Activated T-helper 17 cell treated with anti-CD3 and anti-CD28 coated beads, Interleukin-2, amount 50 U/mL, for 72 hours (primary cell): ENCODE results near the gene NAALADL2. TPM values are rescaled to one million over a fixed set of nuclear protein-coding genes. Genes with fewer than 3 reads are reported as not detected.
"Not testable (repeated sequence)": the region's sequence is repeated elsewhere in the genome, so short reads cannot be mapped to it uniquely, and the experiment has no call there.

Experiments used
- ATAC-seq: fragments of 150-1000 bp; cut with Tn5 transposase; replicated peaks from 2 replicates; pipeline ENCODE4 v1.10.0; 2021; ENCODE audit warnings: mild to moderate bottlenecking, moderate library complexity
- H3K27ac Mint-ChIP-seq: one replicate; pipeline ENCODE4 v1.8.0; 2022; ENCODE audit warnings: mixed read lengths
- H3K27me3 Mint-ChIP-seq: one replicate; pipeline ENCODE4 v1.8.0; 2022; ENCODE audit warnings: mixed read lengths
- H3K36me3 Mint-ChIP-seq: one replicate; pipeline ENCODE4 v1.8.0; 2022; ENCODE audit warnings: low read depth, mild to moderate bottlenecking, mixed read lengths
- H3K4me1 Mint-ChIP-seq: one replicate; pipeline ENCODE4 v1.8.0; 2022; ENCODE audit warnings: mixed read lengths
- H3K4me3 Mint-ChIP-seq: one replicate; pipeline ENCODE4 v1.8.0; 2022; ENCODE audit warnings: mild to moderate bottlenecking, mixed read lengths
- H3K9me3 Mint-ChIP-seq: one replicate; pipeline ENCODE4 v1.8.0; 2022; ENCODE audit warnings: mixed read lengths
- total RNA-seq, 2 donors: library from RNA; stranded (reverse); gene quantifications; one replicate each; pipeline ENCODE4 v1.2.3, GENCODE V29; 2022

NAALADL2 gene
- total RNA-seq, 2 donors from 2014 or later: not detected

- Mint-ChIP-seq H3K36me3 (no peaks in the 10 kb centered on the region), H3K9me3 (peaks cover 3% of the 10 kb centered on the region), H3K4me3 (no peak overlapping the region), H3K4me1 (no peaks in the 10 kb centered on the region), H3K27me3 (no peaks in the 10 kb centered on the region), H3K27ac (no peak overlapping the region)
- no peak for ATAC-seq
These were observed 545.5 kb downstream of the NAALADL2 start for GRCh38 chr3:175404621-175405020.

GRCh38 chr3:175410251-175410650 is 551.1 kb downstream of the NAALADL2 start:
- H3K27ac Mint-ChIP-seq: no peak overlapping the region
- H3K36me3 Mint-ChIP-seq: no peaks in the 10 kb centered on the region
- no peak overlapping the region for H3K4me3 Mint-ChIP-seq
- H3K4me1 Mint-ChIP-seq: no peaks in the 10 kb centered on the region
- H3K27me3 Mint-ChIP-seq: no peaks in the 10 kb centered on the region
- H3K9me3 Mint-ChIP-seq: peaks cover 8% of the 10 kb centered on the region
- ATAC-seq: no peak

GRCh38 chr3:175411405-175411804 is 552.3 kb downstream of the NAALADL2 start:
- ATAC-seq: no peak
- Mint-ChIP-seq H3K27ac (no peak overlapping the region), H3K36me3 (no peaks in the 10 kb centered on the region), H3K4me1 (no peaks in the 10 kb centered on the region), H3K9me3 (peaks cover 8% of the 10 kb centered on the region), H3K27me3 (no peaks in the 10 kb centered on the region), H3K4me3 (no peak overlapping the region)

- H3K9me3 Mint-ChIP-seq: peaks cover 8% of the 10 kb centered on the region
- no peaks in the 10 kb centered on the region for H3K4me1 Mint-ChIP-seq
- H3K27ac Mint-ChIP-seq: no peak overlapping the region
- H3K36me3 Mint-ChIP-seq: no peaks in the 10 kb centered on the region
- no peaks in the 10 kb centered on the region for H3K27me3 Mint-ChIP-seq
- no peak for ATAC-seq
- H3K4me3 Mint-ChIP-seq: no peak overlapping the region
These were observed 552.8 kb downstream of the NAALADL2 start for GRCh38 chr3:175411946-175412345.

GRCh38 chr3:175413926-175414325 is 554.8 kb downstream of the NAALADL2 start:
- H3K27me3 Mint-ChIP-seq: no peaks in the 10 kb centered on the region

GRCh38 chr3:175416600-175416999 is 557.5 kb downstream of the NAALADL2 start:
- ATAC-seq: no peak
- Mint-ChIP-seq H3K27ac (no peak overlapping the region), H3K9me3 (no peaks in the 10 kb centered on the region), H3K4me3 (no peak overlapping the region), H3K27me3 (no peaks in the 10 kb centered on the region), H3K36me3 (no peaks in the 10 kb centered on the region), H3K4me1 (no peaks in the 10 kb centered on the region)

More at GRCh38 chr3:175413926-175414325, 554.8 kb downstream of the NAALADL2 start:
- no peak for ATAC-seq
- Mint-ChIP-seq H3K27ac (no peak overlapping the region), H3K9me3 (peaks cover 8% of the 10 kb centered on the region), H3K4me3 (no peak overlapping the region), H3K36me3 (no peaks in the 10 kb centered on the region), H3K4me1 (no peaks in the 10 kb centered on the region)

- Mint-ChIP-seq H3K27me3 (no peaks in the 10 kb centered on the region), H3K36me3 (no peaks in the 10 kb centered on the region), H3K27ac (no peak overlapping the region), H3K4me3 (no peak overlapping the region), H3K9me3 (no peaks in the 10 kb centered on the region), H3K4me1 (no peaks in the 10 kb centered on the region)
- no peak for ATAC-seq
These were observed 558.3 kb downstream of the NAALADL2 start for GRCh38 chr3:175417426-175417825.

- no peak for ATAC-seq
- no peak overlapping the region for H3K27ac Mint-ChIP-seq
- no peaks in the 10 kb centered on the region for H3K9me3 Mint-ChIP-seq
- H3K27me3 Mint-ChIP-seq: no peaks in the 10 kb centered on the region
- H3K36me3 Mint-ChIP-seq: no peaks in the 10 kb centered on the region
- no peaks in the 10 kb centered on the region for H3K4me1 Mint-ChIP-seq
- no peak overlapping the region for H3K4me3 Mint-ChIP-seq
These were observed 562.8 kb downstream of the NAALADL2 start for GRCh38 chr3:175421902-175422301.

GRCh38 chr3:175422744-175423143 is 563.6 kb downstream of the NAALADL2 start:
- Mint-ChIP-seq H3K4me3 (no peak overlapping the region), H3K36me3 (no peaks in the 10 kb centered on the region), H3K9me3 (no peaks in the 10 kb centered on the region), H3K4me1 (no peaks in the 10 kb centered on the region), H3K27me3 (no peaks in the 10 kb centered on the region), H3K27ac (no peak overlapping the region)
- ATAC-seq: no peak

GRCh38 chr3:175423848-175424247 is 564.7 kb downstream of the NAALADL2 start:
- H3K9me3 Mint-ChIP-seq, H3K27ac Mint-ChIP-seq, H3K27me3 Mint-ChIP-seq, H3K4me1 Mint-ChIP-seq, ATAC-seq, H3K4me3 Mint-ChIP-seq, H3K36me3 Mint-ChIP-seq: not testable (repeated sequence)

GRCh38 chr3:175426805-175427204 is 567.7 kb downstream of the NAALADL2 start:
- no peaks in the 10 kb centered on the region for H3K9me3 Mint-ChIP-seq
- no peak overlapping the region for H3K4me3 Mint-ChIP-seq
- no peaks in the 10 kb centered on the region for H3K27me3 Mint-ChIP-seq
- no peak overlapping the region for H3K27ac Mint-ChIP-seq
- no peak for ATAC-seq
- H3K36me3 Mint-ChIP-seq: no peaks in the 10 kb centered on the region
- no peaks in the 10 kb centered on the region for H3K4me1 Mint-ChIP-seq

GRCh38 chr3:175428466-175428865 is 569.3 kb downstream of the NAALADL2 start:
- Mint-ChIP-seq H3K9me3 (no peaks in the 10 kb centered on the region), H3K36me3 (no peaks in the 10 kb centered on the region), H3K27ac (no peak overlapping the region), H3K27me3 (no peaks in the 10 kb centered on the region), H3K4me1 (no peaks in the 10 kb centered on the region), H3K4me3 (no peak overlapping the region)
- ATAC-seq: no peak

GRCh38 chr3:175430983-175431773 is 572.0 kb downstream of the NAALADL2 start:
- Mint-ChIP-seq H3K27me3 (no peaks in the 10 kb centered on the region), H3K4me3 (no peak overlapping the region), H3K36me3 (no peaks in the 10 kb centered on the region), H3K9me3 (no peaks in the 10 kb centered on the region), H3K4me1 (no peaks in the 10 kb centered on the region), H3K27ac (no peak overlapping the region)
- ATAC-seq: no peak

GRCh38 chr3:175432376-175433025 is 573.4 kb downstream of the NAALADL2 start:
- no peak for ATAC-seq
- Mint-ChIP-seq H3K4me1 (no peaks in the 10 kb centered on the region), H3K36me3 (no peaks in the 10 kb centered on the region), H3K9me3 (no peaks in the 10 kb centered on the region), H3K27me3 (no peaks in the 10 kb centered on the region), H3K27ac (no peak overlapping the region), H3K4me3 (no peak overlapping the region)

- H3K36me3 Mint-ChIP-seq: no peaks in the 10 kb centered on the region
- no peak overlapping the region for H3K4me3 Mint-ChIP-seq
- H3K27me3 Mint-ChIP-seq: no peaks in the 10 kb centered on the region
- H3K27ac Mint-ChIP-seq: no peak overlapping the region
- no peaks in the 10 kb centered on the region for H3K9me3 Mint-ChIP-seq
- ATAC-seq: no peak
- H3K4me1 Mint-ChIP-seq: no peaks in the 10 kb centered on the region
These were observed 574.0 kb downstream of the NAALADL2 start for GRCh38 chr3:175433026-175433674.
